Left hindlimb (tissue), 1 donor: Measurements from ENCODE around the gene MSMO1.
"Not testable (repeated sequence)": the region's sequence is repeated elsewhere in the genome, so short reads cannot be mapped to it uniquely, and the experiment has no call there.

ENCODE experiments used
- DNase-seq: peaks from one replicate; pipeline ENCODE4 v3.0.0-alpha.2; 2018

Gene MSMO1

GRCh38 chr4:165325732-165326512 is 1.5 kb upstream of the MSMO1 start:
- no peak for DNase-seq

GRCh38 chr4:165326831-165327210 is 648 bp upstream of the MSMO1 start:
- peak; percentile 59 for DNase-seq

GRCh38 chr4:165328101-165328425 is 594 bp downstream of the MSMO1 start:
- DNase-seq = no peak

- DNase-seq = no peak
Measured at GRCh38 chr4:165328708-165329107, 1.2 kb downstream of the MSMO1 start.

- no peak for DNase-seq
Measured at GRCh38 chr4:165330071-165330470, 2.6 kb downstream of the MSMO1 start.

- DNase-seq = no peak
Measured at GRCh38 chr4:165330666-165331065, 3.2 kb downstream of the MSMO1 start.

GRCh38 chr4:165331359-165331758 is 3.9 kb downstream of the MSMO1 start:
- DNase-seq = no peak

- no peak for DNase-seq
Measured at GRCh38 chr4:165331823-165332222, 4.4 kb downstream of the MSMO1 start.

GRCh38 chr4:165332502-165332901 is 5.0 kb downstream of the MSMO1 start:
- no peak for DNase-seq

- no peak for DNase-seq
Measured at GRCh38 chr4:165335163-165335703, 7.8 kb downstream of the MSMO1 start.

GRCh38 chr4:165336743-165337142 is 9.3 kb downstream of the MSMO1 start:
- DNase-seq = no peak

GRCh38 chr4:165342340-165342739 is 14.9 kb downstream of the MSMO1 start:
- DNase-seq = not testable (repeated sequence)

- no peak for DNase-seq
Measured at GRCh38 chr4:165343353-165344191, 16.1 kb downstream of the MSMO1 start.

GRCh38 chr4:165345666-165346417 is 18.4 kb downstream of the MSMO1 start:
- DNase-seq = no peak

- no peak for DNase-seq
Measured at GRCh38 chr4:165347647-165348569, 20.4 kb downstream of the MSMO1 start.

GRCh38 chr4:165351359-165352130 is 24.1 kb downstream of the MSMO1 start:
- no peak for DNase-seq

GRCh38 chr4:165355900-165356300 is 28.4 kb downstream of the MSMO1 start:
- DNase-seq = no peak

GRCh38 chr4:165359506-165359905 is 32.0 kb downstream of the MSMO1 start:
- no peak for DNase-seq

GRCh38 chr4:165360041-165360695 is 32.7 kb downstream of the MSMO1 start:
- no peak for DNase-seq

GRCh38 chr4:165360985-165361670 is 33.7 kb downstream of the MSMO1 start:
- no peak for DNase-seq
